HEK293 (cell line): Measurements from ENCODE around the gene PIP5K1C.

Source experiments
- BCL11A ChIP-seq: fragments of 450-650 bp; formaldehyde crosslinking; IDR thresholded peaks from 2 replicates; pipeline ENCODE4 v1.5.1; 2016; ENCODE audit warnings: low read depth, missing biosample characterization, missing genetic modification characterization
- EGR2 ChIP-seq: fragments of 450-650 bp; formaldehyde crosslinking; IDR thresholded peaks from 2 replicates; pipeline ENCODE4 v1.5.1; 2016; ENCODE audit warnings: low read depth, missing biosample characterization, missing genetic modification characterization
- GLIS1 ChIP-seq: fragments of 450-650 bp; formaldehyde crosslinking; IDR thresholded peaks from 2 replicates; pipeline ENCODE4 v1.5.1; 2016; ENCODE audit warnings: missing biosample characterization, missing genetic modification characterization
- KLF8 ChIP-seq: fragments of 450-650 bp; formaldehyde crosslinking; IDR thresholded peaks from 2 replicates; pipeline ENCODE4 v1.5.1; 2016; ENCODE audit warnings: missing biosample characterization, missing genetic modification characterization
- PRDM1 ChIP-seq: fragments of 450-650 bp; formaldehyde crosslinking; IDR thresholded peaks from 2 replicates; pipeline ENCODE4; 2016; ENCODE audit warnings: missing biosample characterization, missing genetic modification characterization
- REPIN1 ChIP-seq: fragments of 450-650 bp; formaldehyde crosslinking; IDR thresholded peaks from 2 replicates; pipeline ENCODE4 v1.5.1; 2017; ENCODE audit warnings: missing biosample characterization, missing genetic modification characterization, low read depth
- SP2 ChIP-seq: fragments of 450-650 bp; formaldehyde crosslinking; IDR thresholded peaks from 2 replicates; pipeline ENCODE4 v1.5.1; 2016; ENCODE audit warnings: missing biosample characterization, missing genetic modification characterization
- YY2 ChIP-seq: fragments of 450-650 bp; formaldehyde crosslinking; IDR thresholded peaks from 2 replicates; pipeline ENCODE4 v1.5.1; 2016; ENCODE audit warnings: missing biosample characterization, missing genetic modification characterization
- ZBTB17 ChIP-seq: fragments of 450-650 bp; formaldehyde crosslinking; IDR thresholded peaks from 2 replicates; pipeline ENCODE4 v1.5.1; 2016; ENCODE audit warnings: missing biosample characterization, missing genetic modification characterization
- ZNF133 ChIP-seq: fragments of 450-650 bp; formaldehyde crosslinking; IDR thresholded peaks from 2 replicates; pipeline ENCODE4 v1.5.1; 2016; ENCODE audit warnings: missing biosample characterization, missing genetic modification characterization
- ZNF138 ChIP-seq: fragments of 450-650 bp; formaldehyde crosslinking; IDR thresholded peaks from 2 replicates; pipeline ENCODE4 v1.5.1; 2016; ENCODE audit warnings: missing biosample characterization, missing genetic modification characterization, borderline replicate concordance
- ZNF140 ChIP-seq: fragments of 450-650 bp; formaldehyde crosslinking; IDR thresholded peaks from 2 replicates; pipeline ENCODE4 v1.5.1; 2016; ENCODE audit warnings: missing biosample characterization, missing genetic modification characterization
- ZNF169 ChIP-seq: fragments of 450-650 bp; formaldehyde crosslinking; IDR thresholded peaks from 2 replicates; pipeline ENCODE4 v1.5.1; 2016; ENCODE audit warnings: missing biosample characterization, missing genetic modification characterization
- ZNF19 ChIP-seq: fragments of 450-650 bp; formaldehyde crosslinking; IDR thresholded peaks from 2 replicates; pipeline ENCODE4; 2016; ENCODE audit warnings: missing biosample characterization, missing genetic modification characterization, low read depth
- ZNF223 ChIP-seq: fragments of 450-650 bp; formaldehyde crosslinking; IDR thresholded peaks from 2 replicates; pipeline ENCODE4 v1.5.1; 2016; ENCODE audit warnings: missing biosample characterization, missing genetic modification characterization
- ZNF23 ChIP-seq: fragments of 450-650 bp; formaldehyde crosslinking; IDR thresholded peaks from 2 replicates; pipeline ENCODE4 v1.5.1; 2016; ENCODE audit warnings: missing biosample characterization, missing genetic modification characterization, borderline replicate concordance
- ZNF311 ChIP-seq: fragments of 450-650 bp; formaldehyde crosslinking; IDR thresholded peaks from 2 replicates; pipeline ENCODE4 v1.5.1; 2017; ENCODE audit warnings: missing biosample characterization, missing genetic modification characterization, borderline replicate concordance
- ZNF335 ChIP-seq: fragments of 450-650 bp; formaldehyde crosslinking; conservative IDR thresholded peaks from 2 replicates; pipeline ENCODE4 v1.5.1; 2016; ENCODE audit warnings: missing biosample characterization, missing genetic modification characterization
- ZNF529 ChIP-seq: fragments of 450-650 bp; formaldehyde crosslinking; IDR thresholded peaks from 2 replicates; pipeline ENCODE4 v1.5.1; 2017; ENCODE audit warnings: missing genetic modification characterization, missing biosample characterization; ENCODE audit not compliant: insufficient replicate concordance
- ZNF585B ChIP-seq: fragments of 450-650 bp; formaldehyde crosslinking; IDR thresholded peaks from 2 replicates; pipeline ENCODE4 v1.5.1; 2016; ENCODE audit warnings: missing biosample characterization, missing genetic modification characterization
- ZNF600 ChIP-seq: fragments of 450-650 bp; formaldehyde crosslinking; IDR thresholded peaks from 2 replicates; pipeline ENCODE4 v1.5.1; 2016; ENCODE audit warnings: missing biosample characterization, missing genetic modification characterization
- ZNF621 ChIP-seq: fragments of 450-650 bp; formaldehyde crosslinking; IDR thresholded peaks from 2 replicates; pipeline ENCODE4 v1.5.1; 2017; ENCODE audit warnings: missing biosample characterization, missing genetic modification characterization
- ZNF624 ChIP-seq: fragments of 450-650 bp; formaldehyde crosslinking; IDR thresholded peaks from 2 replicates; pipeline ENCODE4 v1.5.1; 2017; ENCODE audit warnings: missing biosample characterization, missing genetic modification characterization
- ZNF626 ChIP-seq: fragments of 450-650 bp; sonication (Bioruptor Pico); formaldehyde crosslinking; IDR thresholded peaks from 2 replicates; pipeline ENCODE4 v1.5.1; 2018; ENCODE audit warnings: missing biosample characterization, missing genetic modification characterization, inconsistent platforms
- ZNF654 ChIP-seq: fragments of 450-650 bp; formaldehyde crosslinking; IDR thresholded peaks from 2 replicates; pipeline ENCODE4 v1.5.1; 2016; ENCODE audit warnings: low read depth, missing biosample characterization, missing genetic modification characterization
- ZNF664 ChIP-seq: fragments of 450-650 bp; formaldehyde crosslinking; IDR thresholded peaks from 2 replicates; pipeline ENCODE4 v1.5.1; 2016; ENCODE audit warnings: missing biosample characterization, missing genetic modification characterization
- ZNF670 ChIP-seq: fragments of 450-650 bp; formaldehyde crosslinking; IDR thresholded peaks from 2 replicates; pipeline ENCODE4 v1.5.1; 2016; ENCODE audit warnings: missing biosample characterization, missing genetic modification characterization, low read depth
- ZNF677 ChIP-seq: fragments of 450-650 bp; IDR thresholded peaks from 2 replicates; pipeline ENCODE4 v1.5.0; 2018; ENCODE audit warnings: missing biosample characterization, mild to moderate bottlenecking, missing genetic modification characterization, moderate library complexity
- ZSCAN23 ChIP-seq: fragments of 450-650 bp; formaldehyde crosslinking; IDR thresholded peaks from 2 replicates; pipeline ENCODE4 v1.5.1; 2016; ENCODE audit warnings: missing biosample characterization, missing genetic modification characterization
- TF ChIP-seq, protein P1 (sequence below): fragments of 450-650 bp; formaldehyde crosslinking; IDR thresholded peaks from 2 replicates; pipeline ENCODE4 v1.5.1; 2017; ENCODE audit warnings: missing biosample characterization, missing genetic modification characterization
- TF ChIP-seq, protein P2 (sequence below): fragments of 450-650 bp; formaldehyde crosslinking; IDR thresholded peaks from 2 replicates; pipeline ENCODE4 v1.5.1; 2017; ENCODE audit warnings: missing biosample characterization, missing genetic modification characterization
- TF ChIP-seq, protein P3 (sequence below): fragments of 450-650 bp; formaldehyde crosslinking; IDR thresholded peaks from 2 replicates; pipeline ENCODE4 v1.5.1; 2016; ENCODE audit warnings: missing biosample characterization, missing genetic modification characterization
- TF ChIP-seq, protein P4 (sequence below): fragments of 450-650 bp; formaldehyde crosslinking; IDR thresholded peaks from 2 replicates; pipeline ENCODE4 v1.5.1; 2016; ENCODE audit warnings: missing biosample characterization, missing genetic modification characterization
- TF ChIP-seq, protein P5 (sequence below): fragments of 450-650 bp; formaldehyde crosslinking; IDR thresholded peaks from 2 replicates; pipeline ENCODE4 v1.5.1; 2016; ENCODE audit warnings: missing biosample characterization, missing genetic modification characterization

PIP5K1C gene

DNA sequence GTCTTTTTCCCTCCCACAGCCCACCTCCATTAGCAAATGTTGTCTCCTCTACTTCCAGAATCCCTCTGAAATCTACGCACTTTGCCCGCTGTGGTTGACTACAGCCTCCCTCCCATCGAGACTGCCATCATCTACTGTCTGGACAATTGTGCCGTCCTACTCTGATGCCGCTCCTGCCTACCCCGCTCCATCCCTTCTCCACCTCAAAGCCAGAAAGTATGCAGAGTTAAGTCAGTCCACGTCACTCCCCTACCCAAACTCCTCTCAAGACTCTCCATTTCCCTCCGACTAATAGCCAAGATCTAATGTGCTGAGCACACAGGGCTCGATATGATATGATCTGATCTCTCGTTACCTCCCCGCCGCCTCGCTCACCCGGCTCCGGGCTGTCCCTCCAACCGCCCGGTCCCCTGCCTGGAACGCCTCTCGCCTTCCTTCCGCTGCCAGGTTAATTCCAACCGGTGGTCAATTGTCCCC, 74.2 kb downstream of the PIP5K1C start (continued):
- TF ChIP-seq SP2 (tag by site-specific recombination) = peak; percentile 40; the same call in 1 of the 2 replicates
- TF ChIP-seq ZNF654 (tag by site-specific recombination) = no peak
- TF ChIP-seq, protein P1, sequence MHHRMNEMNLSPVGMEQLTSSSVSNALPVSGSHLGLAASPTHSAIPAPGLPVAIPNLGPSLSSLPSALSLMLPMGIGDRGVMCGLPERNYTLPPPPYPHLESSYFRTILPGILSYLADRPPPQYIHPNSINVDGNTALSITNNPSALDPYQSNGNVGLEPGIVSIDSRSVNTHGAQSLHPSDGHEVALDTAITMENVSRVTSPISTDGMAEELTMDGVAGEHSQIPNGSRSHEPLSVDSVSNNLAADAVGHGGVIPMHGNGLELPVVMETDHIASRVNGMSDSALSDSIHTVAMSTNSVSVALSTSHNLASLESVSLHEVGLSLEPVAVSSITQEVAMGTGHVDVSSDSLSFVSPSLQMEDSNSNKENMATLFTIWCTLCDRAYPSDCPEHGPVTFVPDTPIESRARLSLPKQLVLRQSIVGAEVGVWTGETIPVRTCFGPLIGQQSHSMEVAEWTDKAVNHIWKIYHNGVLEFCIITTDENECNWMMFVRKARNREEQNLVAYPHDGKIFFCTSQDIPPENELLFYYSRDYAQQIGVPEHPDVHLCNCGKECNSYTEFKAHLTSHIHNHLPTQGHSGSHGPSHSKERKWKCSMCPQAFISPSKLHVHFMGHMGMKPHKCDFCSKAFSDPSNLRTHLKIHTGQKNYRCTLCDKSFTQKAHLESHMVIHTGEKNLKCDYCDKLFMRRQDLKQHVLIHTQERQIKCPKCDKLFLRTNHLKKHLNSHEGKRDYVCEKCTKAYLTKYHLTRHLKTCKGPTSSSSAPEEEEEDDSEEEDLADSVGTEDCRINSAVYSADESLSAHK = no peak
- TF ChIP-seq GLIS1 (tag by site-specific recombination) = no peak
- TF ChIP-seq ZNF138 (tag by site-specific recombination) = no peak
- no peak for TF ChIP-seq ZSCAN23 (tag by site-specific recombination)
- no peak; the same call in 1 of the 2 replicates for TF ChIP-seq ZNF600
- TF ChIP-seq, protein P2, sequence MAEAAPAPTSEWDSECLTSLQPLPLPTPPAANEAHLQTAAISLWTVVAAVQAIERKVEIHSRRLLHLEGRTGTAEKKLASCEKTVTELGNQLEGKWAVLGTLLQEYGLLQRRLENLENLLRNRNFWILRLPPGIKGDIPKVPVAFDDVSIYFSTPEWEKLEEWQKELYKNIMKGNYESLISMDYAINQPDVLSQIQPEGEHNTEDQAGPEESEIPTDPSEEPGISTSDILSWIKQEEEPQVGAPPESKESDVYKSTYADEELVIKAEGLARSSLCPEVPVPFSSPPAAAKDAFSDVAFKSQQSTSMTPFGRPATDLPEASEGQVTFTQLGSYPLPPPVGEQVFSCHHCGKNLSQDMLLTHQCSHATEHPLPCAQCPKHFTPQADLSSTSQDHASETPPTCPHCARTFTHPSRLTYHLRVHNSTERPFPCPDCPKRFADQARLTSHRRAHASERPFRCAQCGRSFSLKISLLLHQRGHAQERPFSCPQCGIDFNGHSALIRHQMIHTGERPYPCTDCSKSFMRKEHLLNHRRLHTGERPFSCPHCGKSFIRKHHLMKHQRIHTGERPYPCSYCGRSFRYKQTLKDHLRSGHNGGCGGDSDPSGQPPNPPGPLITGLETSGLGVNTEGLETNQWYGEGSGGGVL = no peak
- TF ChIP-seq ZNF585B (tag by site-specific recombination) = no peak
- 0 out of 2 replicates have a peak, but pooled peaks have one; percentile 23 for TF ChIP-seq EGR2 (tag by site-specific recombination)
- no peak for TF ChIP-seq YY2
- peak; percentile 82 for TF ChIP-seq ZBTB17 (tag by site-specific recombination)
- TF ChIP-seq ZNF335 (tag by site-specific recombination) = no peak
- no peak for TF ChIP-seq KLF8
- TF ChIP-seq ZNF311 (tag by site-specific recombination) = no peak
- no peak for TF ChIP-seq PRDM1 (tag by site-specific recombination)
- TF ChIP-seq, protein P3, sequence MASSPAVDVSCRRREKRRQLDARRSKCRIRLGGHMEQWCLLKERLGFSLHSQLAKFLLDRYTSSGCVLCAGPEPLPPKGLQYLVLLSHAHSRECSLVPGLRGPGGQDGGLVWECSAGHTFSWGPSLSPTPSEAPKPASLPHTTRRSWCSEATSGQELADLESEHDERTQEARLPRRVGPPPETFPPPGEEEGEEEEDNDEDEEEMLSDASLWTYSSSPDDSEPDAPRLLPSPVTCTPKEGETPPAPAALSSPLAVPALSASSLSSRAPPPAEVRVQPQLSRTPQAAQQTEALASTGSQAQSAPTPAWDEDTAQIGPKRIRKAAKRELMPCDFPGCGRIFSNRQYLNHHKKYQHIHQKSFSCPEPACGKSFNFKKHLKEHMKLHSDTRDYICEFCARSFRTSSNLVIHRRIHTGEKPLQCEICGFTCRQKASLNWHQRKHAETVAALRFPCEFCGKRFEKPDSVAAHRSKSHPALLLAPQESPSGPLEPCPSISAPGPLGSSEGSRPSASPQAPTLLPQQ (tag by site-specific recombination) = no peak
- no peak for TF ChIP-seq REPIN1 (tag by site-specific recombination)
- no peak for TF ChIP-seq ZNF19 (tag by site-specific recombination)
- no peak for TF ChIP-seq BCL11A (tag by site-specific recombination)
- TF ChIP-seq, protein P4, sequence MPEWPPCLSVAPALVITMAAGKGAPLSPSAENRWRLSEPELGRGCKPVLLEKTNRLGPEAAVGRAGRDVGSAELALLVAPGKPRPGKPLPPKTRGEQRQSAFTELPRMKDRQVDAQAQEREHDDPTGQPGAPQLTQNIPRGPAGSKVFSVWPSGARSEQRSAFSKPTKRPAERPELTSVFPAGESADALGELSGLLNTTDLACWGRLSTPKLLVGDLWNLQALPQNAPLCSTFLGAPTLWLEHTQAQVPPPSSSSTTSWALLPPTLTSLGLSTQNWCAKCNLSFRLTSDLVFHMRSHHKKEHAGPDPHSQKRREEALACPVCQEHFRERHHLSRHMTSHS (tag by site-specific recombination) = no peak
- no peak for TF ChIP-seq ZNF624 (tag by site-specific recombination)
- TF ChIP-seq ZNF23 (tag by site-specific recombination) = no peak
- TF ChIP-seq ZNF677 (tag by site-specific recombination) = no peak
- TF ChIP-seq ZNF529 (tag by site-specific recombination) = no peak
- no peak for TF ChIP-seq ZNF133 (tag by site-specific recombination)
- TF ChIP-seq ZNF621 = no peak
- TF ChIP-seq ZNF670 = no peak
- TF ChIP-seq, protein P5, sequence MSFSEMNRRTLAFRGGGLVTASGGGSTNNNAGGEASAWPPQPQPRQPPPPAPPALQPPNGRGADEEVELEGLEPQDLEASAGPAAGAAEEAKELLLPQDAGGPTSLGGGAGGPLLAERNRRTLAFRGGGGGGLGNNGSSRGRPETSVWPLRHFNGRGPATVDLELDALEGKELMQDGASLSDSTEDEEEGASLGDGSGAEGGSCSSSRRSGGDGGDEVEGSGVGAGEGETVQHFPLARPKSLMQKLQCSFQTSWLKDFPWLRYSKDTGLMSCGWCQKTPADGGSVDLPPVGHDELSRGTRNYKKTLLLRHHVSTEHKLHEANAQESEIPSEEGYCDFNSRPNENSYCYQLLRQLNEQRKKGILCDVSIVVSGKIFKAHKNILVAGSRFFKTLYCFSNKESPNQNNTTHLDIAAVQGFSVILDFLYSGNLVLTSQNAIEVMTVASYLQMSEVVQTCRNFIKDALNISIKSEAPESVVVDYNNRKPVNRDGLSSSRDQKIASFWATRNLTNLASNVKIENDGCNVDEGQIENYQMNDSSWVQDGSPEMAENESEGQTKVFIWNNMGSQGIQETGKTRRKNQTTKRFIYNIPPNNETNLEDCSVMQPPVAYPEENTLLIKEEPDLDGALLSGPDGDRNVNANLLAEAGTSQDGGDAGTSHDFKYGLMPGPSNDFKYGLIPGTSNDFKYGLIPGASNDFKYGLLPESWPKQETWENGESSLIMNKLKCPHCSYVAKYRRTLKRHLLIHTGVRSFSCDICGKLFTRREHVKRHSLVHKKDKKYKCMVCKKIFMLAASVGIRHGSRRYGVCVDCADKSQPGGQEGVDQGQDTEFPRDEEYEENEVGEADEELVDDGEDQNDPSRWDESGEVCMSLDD (tag by site-specific recombination) = no peak
- no peak for TF ChIP-seq ZNF140 (tag by site-specific recombination)
- TF ChIP-seq ZNF626 (tag by site-specific recombination) = no peak
- no peak for TF ChIP-seq ZNF223 (tag by site-specific recombination)
- no peak for TF ChIP-seq ZNF664
- no peak for TF ChIP-seq ZNF169
